ENCODE measurements around the gene DPYD.
A peak's percentile ranks its signal among the peaks of the same experiment; 100 is the strongest.

DPYD gene

DNA sequence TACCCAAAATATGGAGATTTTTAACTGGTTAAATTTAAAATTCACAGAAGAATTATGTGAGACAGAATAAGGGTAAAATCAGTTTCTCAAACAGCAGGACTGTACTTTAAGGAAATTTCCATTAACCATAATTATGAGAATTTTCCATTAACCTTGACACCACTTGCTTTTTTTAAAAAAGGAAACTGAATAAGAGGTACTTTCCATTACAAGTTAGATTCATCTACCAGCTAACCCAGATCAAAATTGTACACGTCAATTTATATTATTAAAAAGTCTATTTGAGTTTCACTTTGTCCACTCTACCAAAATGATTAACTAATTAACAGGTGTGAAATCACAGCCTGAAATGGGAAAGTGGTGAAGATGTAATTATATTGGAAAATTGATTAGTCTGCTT, 414.5 kb downstream of the DPYD start:
- no peak for DNase-seq

DNA sequence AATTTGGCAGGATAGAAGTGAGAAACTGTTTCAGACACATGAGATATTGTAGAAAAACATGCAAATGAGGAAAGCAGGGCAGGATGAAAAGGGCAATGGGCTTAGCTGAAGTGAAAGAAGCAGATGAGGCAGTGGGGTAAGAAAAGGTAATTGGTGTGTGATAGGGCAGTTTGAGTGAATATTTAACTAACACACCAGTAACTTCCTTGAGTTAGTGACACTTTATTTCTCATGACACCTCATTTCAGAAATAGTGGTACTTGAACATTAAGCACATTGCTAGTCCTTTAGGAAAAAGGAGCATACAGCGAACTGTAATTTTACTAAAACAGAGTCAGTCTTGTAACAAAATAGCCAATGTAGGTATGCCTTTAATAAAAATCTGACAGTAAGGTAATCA, 415.0 kb downstream of the DPYD start:
- no peak for DNase-seq

DNA sequence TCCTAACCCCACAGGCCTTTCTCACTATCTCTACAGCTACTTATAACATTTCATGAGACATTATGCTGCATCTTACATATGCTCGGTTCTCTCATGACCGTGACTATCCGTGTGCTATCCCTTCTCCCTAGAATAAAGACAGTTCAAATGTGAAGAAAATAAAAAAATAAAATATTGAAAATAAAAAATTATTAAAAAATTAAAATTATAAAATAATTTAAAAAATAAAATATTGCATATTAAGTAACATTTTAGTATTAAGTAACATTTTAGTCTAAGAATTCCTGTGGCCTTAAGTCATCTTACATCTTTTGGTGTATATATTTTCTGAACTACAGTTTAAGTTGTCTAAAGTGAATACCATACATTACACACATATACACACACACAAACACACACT, 415.5 kb downstream of the DPYD start:
- DNase-seq: no peak

DNA sequence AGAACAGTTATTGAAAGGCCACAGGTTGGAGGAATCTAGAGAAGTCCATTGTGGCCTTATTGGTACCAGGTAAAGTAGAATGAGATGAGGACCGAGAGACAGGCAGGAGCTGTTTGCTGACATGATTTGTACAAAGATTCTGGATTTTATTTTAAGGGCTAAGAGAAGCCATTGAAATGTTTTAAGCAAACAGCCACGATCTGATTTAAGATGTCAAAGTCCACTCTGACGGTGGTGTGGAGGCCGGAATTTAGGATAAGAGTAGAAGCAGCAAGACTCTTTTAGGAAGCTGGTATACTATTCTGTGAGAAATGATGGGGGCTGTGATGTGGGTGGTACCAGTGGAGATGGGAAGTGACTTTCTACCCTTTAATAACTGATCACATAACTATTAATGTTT, 418.5 kb downstream of the DPYD start:
- no peak for DNase-seq

DNA sequence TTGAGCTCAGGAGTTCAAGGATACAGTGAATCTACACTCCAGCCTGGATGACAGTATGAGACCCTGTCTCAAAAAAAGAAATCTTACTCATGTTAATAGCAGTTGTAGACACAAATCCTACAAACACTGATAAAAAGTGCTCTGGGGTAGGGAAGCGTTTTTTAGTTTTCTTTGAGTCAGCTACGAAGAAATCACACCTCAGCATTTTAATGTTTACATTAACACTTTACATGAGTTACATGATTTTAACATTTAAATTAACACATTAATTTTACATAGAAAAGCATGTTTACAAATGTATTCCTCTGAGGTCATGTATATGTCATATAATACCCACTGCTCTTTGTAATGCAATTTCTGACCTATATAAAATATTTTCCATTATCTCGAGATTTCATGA, 419.2 kb downstream of the DPYD start:
- no peak for DNase-seq

DNA sequence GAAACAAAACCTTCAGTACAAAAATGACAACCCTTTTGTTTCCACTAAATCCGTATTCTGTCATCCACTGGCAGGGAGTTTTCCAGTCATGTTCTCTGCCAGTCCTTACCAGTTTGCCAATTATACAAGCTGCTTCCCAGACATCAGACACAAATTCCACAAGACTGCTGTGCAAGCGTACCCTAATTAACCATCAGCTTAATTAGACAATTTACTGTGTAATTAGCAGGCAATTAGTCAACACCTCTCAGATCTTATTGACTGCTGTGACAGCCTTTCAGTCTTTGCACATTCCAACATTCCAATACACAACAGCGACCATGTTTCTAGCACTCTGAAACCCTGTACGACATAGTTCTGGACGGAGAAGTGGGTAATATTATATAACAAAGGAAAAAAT, 420.1 kb downstream of the DPYD start:
- no peak for DNase-seq

DNA sequence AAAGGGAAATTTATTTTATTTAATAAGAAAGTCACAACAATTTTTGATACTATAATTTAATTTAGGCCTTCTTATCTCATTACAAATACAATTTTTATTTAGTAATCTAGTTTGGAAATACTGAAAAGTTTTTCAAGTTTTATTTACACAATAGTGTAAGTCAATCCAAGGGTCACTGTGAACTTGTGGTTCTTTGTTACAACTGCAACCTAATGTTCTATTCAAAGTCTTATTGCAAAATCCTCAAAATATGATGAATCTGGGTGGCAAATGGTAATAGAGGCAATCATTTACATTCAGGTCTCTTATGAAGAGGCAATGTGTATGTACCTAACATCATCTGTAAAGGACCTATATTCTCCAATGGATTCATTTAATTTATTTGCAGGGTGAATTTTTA, 421.2 kb downstream of the DPYD start:
- DNase-seq: no peak

DNA sequence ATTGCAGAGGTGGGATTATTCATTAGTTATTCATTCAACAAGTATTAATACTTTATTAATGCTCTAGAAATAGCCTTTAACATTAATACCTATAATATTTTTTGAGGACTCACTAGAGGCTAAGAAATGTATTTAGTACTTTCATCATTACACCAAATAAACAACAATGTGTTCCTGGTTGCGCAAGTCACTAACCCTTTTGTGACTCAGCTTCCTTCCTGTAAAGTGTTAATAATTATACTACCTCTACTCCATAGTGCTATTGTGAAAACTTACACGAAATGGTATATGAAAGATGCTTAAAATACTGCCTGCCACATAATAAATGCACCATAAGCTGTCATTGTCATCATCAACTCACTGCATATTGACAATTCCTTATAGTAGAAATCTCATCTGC, 431.0 kb downstream of the DPYD start:
- peak; percentile 22 for DNase-seq

DNA sequence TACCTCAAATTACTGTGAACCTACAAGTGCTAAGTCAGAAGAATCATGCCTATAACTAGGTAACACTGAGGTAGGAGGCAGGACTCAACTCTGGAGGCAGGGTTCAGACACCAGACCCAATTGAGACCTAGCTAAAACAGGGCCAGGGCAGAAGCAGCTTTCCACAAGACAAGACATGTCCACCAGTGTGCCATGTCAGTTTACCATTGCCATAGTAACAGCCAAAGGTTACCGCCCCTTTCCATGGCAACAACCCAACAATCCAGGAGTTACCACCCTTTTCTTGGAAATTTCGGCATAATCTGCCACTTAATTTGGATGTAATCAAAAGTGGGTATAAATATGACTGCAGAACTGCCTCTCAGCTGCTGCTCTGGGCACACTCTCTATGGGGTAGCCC, 432.3 kb downstream of the DPYD start:
- peak; percentile 24 for DNase-seq

DNA sequence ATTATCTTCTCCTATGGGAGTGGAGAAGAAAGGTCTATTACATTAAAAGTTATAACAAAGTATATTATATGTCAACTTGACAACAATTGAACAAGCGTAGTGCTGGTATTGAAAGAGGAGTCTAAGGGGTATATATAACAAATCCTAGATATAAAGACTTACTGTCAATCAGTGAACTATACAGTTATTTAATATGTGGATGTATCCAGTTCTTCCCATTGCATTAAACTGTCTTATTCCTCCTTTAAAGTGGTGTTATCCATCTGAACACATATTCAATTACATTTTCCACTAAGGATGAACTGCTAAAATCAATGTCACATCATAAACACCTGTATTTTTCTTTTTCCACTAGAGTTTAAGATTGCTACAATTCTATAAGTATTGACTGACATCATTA, 438.8 kb downstream of the DPYD start:
- no peak for DNase-seq

DNA sequence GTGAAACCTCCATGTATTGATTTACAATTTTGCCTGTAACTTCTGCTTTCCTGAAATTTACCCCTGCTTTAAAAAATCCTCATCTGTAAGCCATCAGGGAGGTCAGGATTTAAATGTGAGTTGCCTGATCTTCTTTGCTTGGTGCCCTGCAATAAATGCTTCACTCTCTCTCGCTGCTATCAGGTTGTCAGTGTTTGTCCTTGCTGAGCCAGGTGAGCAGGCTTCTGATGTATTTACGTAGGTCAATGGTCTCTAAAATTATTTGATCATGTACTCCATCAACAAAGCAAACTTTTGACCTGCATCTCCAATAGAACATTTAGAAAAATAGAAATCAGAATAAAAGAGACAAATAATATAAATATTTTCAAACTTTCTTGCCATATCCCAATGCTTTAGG, 453.4 kb downstream of the DPYD start:
- DNase-seq: no peak

DNA sequence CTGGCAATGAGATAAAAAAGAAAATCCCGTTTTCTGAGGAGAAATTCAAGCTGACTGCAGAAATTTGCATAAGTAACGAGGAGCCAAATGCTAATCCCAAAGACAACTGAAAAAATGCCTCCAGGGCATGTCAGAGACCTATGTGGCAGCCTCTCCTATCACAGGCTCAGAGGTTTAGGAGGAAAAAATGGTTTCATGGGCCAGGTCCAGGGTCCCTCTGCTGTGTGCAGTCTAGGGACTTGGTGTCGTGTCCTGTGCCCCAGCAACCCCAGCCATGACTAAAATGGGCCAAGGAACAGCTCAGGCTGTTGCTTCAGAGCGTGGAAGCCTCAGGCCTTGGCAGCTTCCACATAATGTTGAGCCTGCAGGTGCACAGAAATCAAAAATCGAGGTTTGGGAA, 456.5 kb downstream of the DPYD start:
- DNase-seq: no peak

DNA sequence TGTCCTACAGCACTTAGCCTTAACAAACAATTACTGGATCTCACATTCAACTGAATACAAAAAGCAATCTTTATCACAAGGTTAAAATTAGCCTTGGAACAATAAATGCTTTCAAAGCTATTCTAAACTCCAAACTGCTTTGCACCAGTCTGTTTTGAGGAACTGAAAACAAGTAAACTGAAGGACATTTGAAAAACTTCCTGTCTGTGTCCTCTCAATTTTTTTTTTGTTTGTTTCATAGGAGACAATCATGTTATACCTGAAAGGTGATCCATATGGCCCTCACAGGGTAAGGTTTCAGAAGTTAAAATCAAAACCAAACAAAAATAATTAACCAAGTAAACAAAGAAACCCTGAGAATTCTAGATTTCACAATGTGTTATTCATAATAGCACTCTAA, 459.1 kb downstream of the DPYD start:
- no peak for DNase-seq

DNA sequence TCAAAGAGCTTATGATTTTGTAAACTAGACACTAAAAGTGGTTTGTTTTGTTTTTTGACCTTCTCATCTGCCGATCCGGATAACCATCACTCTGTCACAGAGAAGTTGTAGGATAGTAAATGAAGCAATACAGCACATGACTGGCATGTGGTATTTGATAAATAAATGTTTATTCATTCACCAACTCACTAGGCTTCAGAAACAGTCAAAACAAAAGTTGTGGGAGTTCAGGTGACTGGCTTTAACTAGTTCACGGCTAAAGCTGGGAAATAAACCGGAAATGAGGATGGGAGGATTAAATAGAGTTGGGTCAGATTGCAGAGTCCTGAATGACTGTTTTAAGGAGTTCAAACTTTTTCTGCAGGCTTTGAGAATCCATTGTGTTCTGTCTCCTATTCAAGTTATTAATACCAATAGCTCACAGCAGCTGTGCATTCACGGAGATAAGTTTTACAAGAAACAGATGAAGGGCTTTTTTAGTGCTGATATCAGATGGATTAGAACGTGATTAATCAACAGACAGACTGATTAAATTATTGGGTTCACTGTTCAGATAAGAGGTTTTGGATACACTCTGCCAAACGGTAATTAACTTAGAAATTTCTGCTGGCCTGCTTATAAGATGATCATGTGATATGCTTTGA, 463.3 kb downstream of the DPYD start:
- no peak for DNase-seq

DNA sequence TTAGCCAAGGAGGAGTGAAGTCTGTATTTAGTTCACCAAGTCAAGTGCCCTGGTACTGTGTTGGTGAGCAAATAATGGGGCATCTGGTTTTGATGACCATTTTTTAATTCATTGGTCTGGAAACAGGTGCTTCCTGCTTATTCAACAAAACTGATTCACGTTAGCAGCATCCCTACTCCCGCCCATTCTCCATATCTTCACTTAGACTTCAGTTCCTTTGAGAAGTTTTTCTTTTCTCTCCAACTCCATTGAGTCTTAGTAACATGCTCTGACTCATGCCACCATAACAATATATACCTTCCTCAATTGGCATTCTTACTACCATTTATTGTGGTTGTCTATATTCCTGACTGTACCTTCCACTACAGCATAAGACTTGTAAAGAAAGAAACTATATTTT, 468.9 kb downstream of the DPYD start:
- DNase-seq: no peak

DNA sequence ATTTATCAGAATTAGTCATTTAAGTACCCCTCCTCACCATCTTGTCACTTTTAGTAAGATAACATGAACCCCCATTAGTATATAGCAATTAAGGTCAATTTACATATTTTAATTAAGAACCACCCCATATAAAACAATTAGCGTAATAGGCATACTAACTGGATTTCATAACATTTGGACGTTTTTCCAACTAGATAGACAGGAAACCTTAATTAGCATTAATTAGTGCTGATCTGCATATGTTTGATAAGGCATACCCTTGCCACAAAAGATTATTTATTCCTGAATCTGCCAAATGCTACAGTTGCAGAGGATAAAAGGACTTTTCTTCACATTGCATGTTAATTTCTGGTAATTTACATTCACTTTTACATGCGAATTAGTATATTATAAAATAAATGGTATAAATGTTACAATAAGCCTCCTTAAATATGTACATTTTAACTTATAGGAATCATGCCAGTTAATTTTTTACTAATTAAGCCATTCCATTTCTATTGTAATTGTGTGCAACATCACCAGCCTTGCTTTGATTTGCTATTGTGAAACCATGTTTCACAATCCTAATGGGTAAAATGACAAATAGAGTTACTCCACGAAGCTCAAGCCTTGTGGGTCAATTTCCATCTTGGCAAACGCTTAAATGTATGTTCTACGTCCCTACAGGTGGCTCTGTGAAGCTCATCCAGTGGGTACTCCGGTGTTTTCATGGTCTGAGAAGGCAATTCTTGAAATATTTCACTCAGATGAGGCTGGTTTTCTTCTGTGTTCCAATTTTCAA, 469.6 kb downstream of the DPYD start:
- no peak for DNase-seq

DNA sequence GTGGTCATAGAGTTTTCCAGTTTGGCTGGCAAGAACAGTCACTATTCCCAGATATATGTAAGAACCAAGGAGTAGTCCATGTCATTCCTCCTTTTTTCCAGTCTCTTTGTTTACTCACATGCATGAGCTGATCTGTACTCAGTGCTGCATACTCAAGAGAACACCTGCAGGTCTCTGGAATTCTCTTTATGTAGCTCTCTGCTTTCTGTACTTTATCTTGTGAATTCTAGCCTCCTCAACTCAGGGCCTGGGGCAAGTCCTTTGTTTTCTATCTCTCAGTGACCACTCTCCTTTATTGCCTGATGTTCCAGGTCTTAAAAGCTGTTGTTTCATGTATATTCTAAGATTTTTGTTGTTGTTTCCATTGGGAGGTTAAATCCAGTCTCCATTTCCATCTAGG, 478.9 kb downstream of the DPYD start:
- DNase-seq: no peak

DNA sequence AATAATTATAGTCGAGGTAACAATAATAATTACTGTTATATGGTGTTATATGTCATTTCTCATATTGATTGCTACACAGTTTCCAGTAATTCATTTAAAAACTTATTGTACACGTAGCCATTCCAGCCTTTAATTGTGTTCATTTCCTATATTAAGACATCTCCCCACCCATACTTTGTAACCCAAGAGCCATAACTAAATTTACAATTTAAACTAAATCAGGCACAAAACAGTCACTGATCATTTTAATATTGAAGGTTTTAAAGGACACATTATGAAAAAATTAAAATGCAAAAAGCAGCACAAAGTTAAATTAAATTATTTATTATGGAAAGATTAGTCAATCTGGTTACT, 487.0 kb downstream of the DPYD start:
- no peak for DNase-seq

DNA sequence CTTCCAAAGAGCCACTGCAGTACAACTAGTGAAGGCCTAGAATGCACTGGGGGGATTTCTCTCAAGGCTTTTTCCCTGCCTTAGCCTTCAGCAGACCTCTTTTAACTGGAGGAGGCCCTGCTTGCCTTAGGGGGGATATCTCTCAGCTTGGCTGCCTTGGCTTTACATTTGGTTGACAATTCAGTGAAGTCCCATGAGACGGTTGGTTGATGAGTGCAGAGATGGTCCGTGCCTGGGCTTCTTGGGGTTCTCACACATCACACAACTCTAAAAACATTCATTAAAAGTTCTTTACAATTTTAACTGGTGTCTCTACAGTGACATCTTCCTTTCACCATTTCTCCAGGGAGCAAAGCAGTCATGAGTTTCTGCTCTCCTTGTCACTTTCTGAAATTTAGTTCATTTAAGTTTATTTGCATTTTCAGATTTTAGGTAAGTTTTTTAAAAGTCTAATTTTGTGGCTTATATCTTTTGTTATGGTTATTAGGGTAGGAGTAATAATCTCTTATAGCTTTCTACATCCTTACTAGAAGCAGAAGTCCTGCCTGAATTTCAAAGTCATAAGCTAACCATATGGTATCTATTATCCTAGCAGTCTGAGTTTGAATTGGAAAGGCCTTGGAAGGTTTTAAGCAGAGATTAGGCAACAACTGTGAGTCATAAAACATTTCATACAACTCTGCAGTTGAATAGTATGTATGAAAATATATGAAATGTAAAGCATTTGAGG, 487.6 kb downstream of the DPYD start:
- DNase-seq: no peak

DNA sequence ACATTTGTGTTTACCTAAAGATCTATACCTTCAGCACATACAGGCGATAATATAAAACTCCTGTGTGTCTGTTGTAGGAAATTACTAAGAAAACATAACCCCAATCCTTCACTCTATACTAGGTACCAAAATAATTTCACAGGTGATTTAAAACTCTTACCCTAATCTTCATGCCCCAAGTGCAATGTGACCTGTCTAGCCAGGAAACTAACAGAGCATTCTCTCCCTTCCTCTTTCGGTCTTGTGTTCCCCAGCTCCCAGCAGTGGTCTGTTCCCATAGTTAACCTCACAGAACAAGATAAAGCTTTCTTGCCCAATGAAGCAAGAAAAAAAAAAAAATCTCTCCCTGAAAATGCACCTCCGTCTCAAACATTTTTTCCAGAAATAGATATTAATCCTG, 493.5 kb downstream of the DPYD start:
- no peak for DNase-seq

DNA sequence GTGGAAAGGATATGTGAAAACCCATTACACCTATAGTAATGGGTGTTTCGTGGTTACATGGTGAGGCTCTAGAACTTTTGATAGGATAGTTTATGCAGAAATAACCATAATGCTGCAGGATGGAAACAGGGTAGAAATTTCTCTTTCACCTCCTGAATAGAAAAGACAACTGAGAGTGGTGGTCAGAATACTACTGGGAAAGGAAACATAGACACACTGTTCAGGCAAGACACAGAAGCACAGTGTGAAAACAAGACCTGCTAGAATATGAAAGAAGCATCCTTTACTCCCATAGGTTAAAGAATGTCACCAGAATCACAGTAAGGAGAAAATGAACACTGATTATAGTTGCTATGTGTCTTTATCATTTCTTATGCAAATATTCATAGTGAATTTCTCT, 496.6 kb downstream of the DPYD start:
- DNase-seq: no peak

DNA sequence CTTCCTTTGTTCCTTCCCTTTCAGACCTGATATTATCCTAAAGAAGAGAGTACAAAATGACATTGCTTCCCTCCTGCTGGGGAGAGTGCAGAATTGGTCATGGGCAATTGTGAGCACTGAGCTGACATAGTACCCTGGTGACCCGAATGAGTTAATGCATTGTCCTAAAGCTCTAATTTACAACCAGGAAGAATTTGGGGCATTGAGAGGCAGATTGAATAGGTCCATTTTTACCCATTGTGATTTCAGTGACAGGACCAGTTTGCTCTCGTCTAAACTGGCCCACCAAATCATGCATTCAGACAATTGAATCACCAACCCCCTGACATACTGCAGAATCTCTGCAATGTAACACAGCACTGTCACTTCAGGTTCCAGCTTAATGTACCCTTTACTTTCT, 497.4 kb downstream of the DPYD start:
- DNase-seq: no peak

DNA sequence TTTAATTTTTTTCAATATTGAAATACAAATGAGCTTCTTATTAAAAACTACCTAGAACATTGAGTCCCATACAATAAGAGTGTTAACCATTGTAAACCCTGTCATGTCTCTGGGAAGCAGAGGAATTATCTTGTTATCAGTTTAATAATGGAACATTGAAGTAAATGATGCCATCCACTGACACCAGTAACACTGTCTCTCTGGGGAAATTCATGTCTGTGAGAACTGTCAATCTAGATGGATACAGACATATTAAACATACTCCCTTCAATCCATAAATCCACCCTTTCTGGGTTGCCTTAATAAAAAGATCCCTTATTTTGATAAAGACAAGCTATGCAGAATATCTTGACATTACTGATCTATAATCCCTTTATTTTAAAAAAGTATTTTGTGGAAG, 503.2 kb downstream of the DPYD start:
- no peak for DNase-seq

DNA sequence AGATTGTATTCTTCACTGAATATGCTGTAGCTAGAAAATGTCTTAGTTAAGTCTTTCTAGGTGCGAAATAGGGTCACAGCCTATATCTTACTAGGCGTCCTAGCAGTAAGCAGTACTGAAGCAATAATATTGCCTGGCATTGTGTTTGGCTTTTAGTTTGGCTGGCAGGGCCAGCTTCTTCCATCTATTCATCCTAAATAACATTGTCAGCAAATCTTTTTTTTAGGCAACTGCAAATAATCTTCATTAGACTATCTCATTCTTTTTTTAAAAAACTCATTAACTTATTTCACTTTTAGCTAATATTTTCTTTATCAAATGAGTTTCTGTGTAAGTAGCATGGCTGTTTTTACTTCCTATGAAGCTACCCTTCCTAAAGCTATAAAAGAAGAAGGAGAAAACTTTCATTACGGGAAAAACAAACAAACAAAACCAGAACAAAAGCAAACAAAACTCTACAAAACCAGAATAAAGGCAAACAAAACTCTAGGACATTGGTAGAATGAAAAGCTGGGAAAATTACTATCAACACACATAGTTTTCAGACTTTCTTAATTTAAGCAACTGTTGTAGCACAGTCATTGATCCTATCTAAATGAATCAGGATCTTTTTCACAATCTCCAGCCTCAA, 506.0 kb downstream of the DPYD start:
- no peak for DNase-seq
